GM23338 (cell line): ENCODE results near the gene TAF3. TPM values are rescaled to one million over a fixed set of nuclear protein-coding genes. Genes with fewer than 3 reads are reported as not detected.

Experiments used
- ATAC-seq: fragments of 200-7000 bp; cut with Tn5 transposase; 3 replicates; pipeline ENCODE4 v1.9.1; 2020
- DNase-seq: peaks from one replicate; pipeline ENCODE4 v3.0.0-alpha.2; 2015; ENCODE audit warnings: low spot score
- H2AFZ ChIP-seq: fragments of 200-600 bp; sonication (generic); 2 replicates; pipeline ENCODE4 v1.8.0; 2016; ENCODE audit warnings: antibody characterized with exemption, mild to moderate bottlenecking, moderate library complexity
- H3F3A ChIP-seq: fragments of 200-600 bp; sonication (generic); replicated peaks from 2 replicates; pipeline ENCODE4 v1.8.0; 2017; ENCODE audit warnings: antibody characterized with exemption, mixed run types, low read depth
- H3K27ac ChIP-seq: fragments of 200-600 bp; sonication (generic); 2 replicates; pipeline ENCODE4 v1.6.1; 2016; ENCODE audit warnings: low read depth
- H3K27me3 ChIP-seq: fragments of 200-600 bp; sonication (generic); 2 replicates; pipeline ENCODE4 v1.8.0; 2016; ENCODE audit warnings: mild to moderate bottlenecking, mixed run types, moderate library complexity; ENCODE audit not compliant: insufficient read depth
- H3K36me3 ChIP-seq: fragments of 200-600 bp; sonication (generic); 2 replicates; pipeline ENCODE4 v1.8.0; 2016; ENCODE audit warnings: mild to moderate bottlenecking; ENCODE audit not compliant: insufficient read depth
- H3K4me1 ChIP-seq: fragments of 200-600 bp; sonication (generic); 2 replicates; pipeline ENCODE4 v1.8.0; 2016; ENCODE audit warnings: mild to moderate bottlenecking, moderate library complexity; ENCODE audit not compliant: insufficient read depth
- H3K4me2 ChIP-seq: fragments of 200-600 bp; sonication (generic); 2 replicates; pipeline ENCODE4 v1.7.1; 2017; ENCODE audit warnings: mixed run types
- H3K4me3 ChIP-seq: fragments of 200-600 bp; sonication (generic); 2 replicates; pipeline ENCODE4 v1.6.1; 2016; ENCODE audit warnings: mixed run types
- H3K79me2 ChIP-seq: fragments of 200-600 bp; sonication (generic); replicated peaks from 2 replicates; pipeline ENCODE4 v1.8.0; 2017; ENCODE audit warnings: mild to moderate bottlenecking; ENCODE audit not compliant: insufficient read depth
- H3K9me2 ChIP-seq: fragments of 200-600 bp; sonication (generic); 2 replicates; pipeline ENCODE4 v1.8.0; 2017; ENCODE audit not compliant: insufficient read depth
- H4K20me1 ChIP-seq: fragments of 200-600 bp; sonication (generic); replicated peaks from 2 replicates; pipeline ENCODE4 v1.8.0; 2017; ENCODE audit warnings: mild to moderate bottlenecking; ENCODE audit not compliant: insufficient read depth
- H3K27ac Mint-ChIP-seq: 2 replicates; pipeline ENCODE4 v1.8.0; 2020; ENCODE audit warnings: inconsistent platforms, mild to moderate bottlenecking, moderate library complexity, mixed read lengths
- H3K27me3 Mint-ChIP-seq: 3 replicates; pipeline ENCODE4 v1.8.0; 2022; ENCODE audit warnings: low read depth, mild to moderate bottlenecking, moderate library complexity, mixed read lengths, inconsistent platforms; ENCODE audit not compliant: insufficient read depth, poor library complexity
- H3K36me3 Mint-ChIP-seq: 3 replicates; pipeline ENCODE4 v1.8.0; 2021; ENCODE audit warnings: low read depth, mild to moderate bottlenecking, inconsistent platforms, moderate library complexity, mixed read lengths
- H3K4me1 Mint-ChIP-seq: 3 replicates; pipeline ENCODE4 v1.8.0; 2020; ENCODE audit warnings: mild to moderate bottlenecking, inconsistent platforms, mixed read lengths
- H3K4me3 Mint-ChIP-seq: 3 replicates; pipeline ENCODE4 v1.8.0; 2021; ENCODE audit warnings: moderate library complexity, mild to moderate bottlenecking, inconsistent platforms, mixed read lengths
- H3K9me3 Mint-ChIP-seq: 3 replicates; pipeline ENCODE4 v1.8.0; 2020; ENCODE audit warnings: moderate library complexity, mild to moderate bottlenecking, inconsistent platforms, mixed read lengths
- STAT1 ChIP-seq: IDR thresholded peaks from one replicate; pipeline ENCODE4 v1.6.1; 2016; ENCODE audit warnings: antibody characterized with exemption; ENCODE audit not compliant: unreplicated experiment
- polyA plus RNA-seq: library from polyadenylated mRNA; unstranded; fragments of >200 nt; fragmentation: Nextera tagmentation; extraction: Ambion mirVana; gene quantifications from 2 replicates; pipeline ENCODE4 v1.2.1, GENCODE V29; 2016
- total RNA-seq: library from RNA; depleted of rRNA; stranded (reverse); fragments of >200 nt; shearing (Covaris generic); gene quantifications from 2 replicates; pipeline ENCODE4 v1.2.3, GENCODE V29; 2014
- TF ChIP-seq, protein P1 (sequence below): fragments of 250-450 bp; sonication (Bioruptor Pico); IDR thresholded peaks from 2 replicates; pipeline ENCODE4 v1.5.0; 2020; ENCODE audit warnings: mild to moderate bottlenecking, moderate library complexity
- TF ChIP-seq, protein P2 (sequence below): IDR thresholded peaks from one replicate; pipeline ENCODE4 v1.6.1; 2018; ENCODE audit warnings: antibody characterized with exemption; ENCODE audit not compliant: unreplicated experiment
- TF ChIP-seq, protein P3 (sequence below): IDR thresholded peaks from 2 replicates; pipeline ENCODE4 v1.6.1; 2016; ENCODE audit warnings: antibody characterized with exemption

The TAF3 gene
- total and polyA plus RNA-seq, 2 experiments from 2014 or later: 6.4 to 15.2 TPM

GRCh38 chr10:7862121-7862514 is 43.8 kb downstream of the TAF3 start:
- Histone ChIP-seq H3K36me3 (peaks cover 6% of the 10 kb centered on the region; the same call in 1 of the 2 replicates), H3K4me2 (no peak overlapping the region), H3K79me2 (peaks cover 39% of the 10 kb centered on the region), H3F3A (no peaks in the 10 kb centered on the region), H3K9me2 (no peaks in the 10 kb centered on the region; the same call in 1 of the 2 replicates), H3K27ac (no peak overlapping the region), H3K27me3 (no peaks in the 10 kb centered on the region), H4K20me1 (0 out of 2 replicates have a peak, but pooled peaks cover 5% of the 10 kb centered on the region), H3K4me3 (no peak overlapping the region), H3K4me1 (no peaks in the 10 kb centered on the region), H2AFZ (no peak overlapping the region)
- Mint-ChIP-seq H3K36me3 (peaks cover 31% of the 10 kb centered on the region; the same call in 2 of the 3 replicates), H3K9me3 (peaks cover 30% of the 10 kb centered on the region), H3K27ac (no peak overlapping the region), H3K4me3 (no peak overlapping the region), H3K27me3 (peaks cover 7% of the 10 kb centered on the region), H3K4me1 (no peaks in the 10 kb centered on the region; the same call in 2 of the 3 replicates)
- TF ChIP-seq, protein P1, sequence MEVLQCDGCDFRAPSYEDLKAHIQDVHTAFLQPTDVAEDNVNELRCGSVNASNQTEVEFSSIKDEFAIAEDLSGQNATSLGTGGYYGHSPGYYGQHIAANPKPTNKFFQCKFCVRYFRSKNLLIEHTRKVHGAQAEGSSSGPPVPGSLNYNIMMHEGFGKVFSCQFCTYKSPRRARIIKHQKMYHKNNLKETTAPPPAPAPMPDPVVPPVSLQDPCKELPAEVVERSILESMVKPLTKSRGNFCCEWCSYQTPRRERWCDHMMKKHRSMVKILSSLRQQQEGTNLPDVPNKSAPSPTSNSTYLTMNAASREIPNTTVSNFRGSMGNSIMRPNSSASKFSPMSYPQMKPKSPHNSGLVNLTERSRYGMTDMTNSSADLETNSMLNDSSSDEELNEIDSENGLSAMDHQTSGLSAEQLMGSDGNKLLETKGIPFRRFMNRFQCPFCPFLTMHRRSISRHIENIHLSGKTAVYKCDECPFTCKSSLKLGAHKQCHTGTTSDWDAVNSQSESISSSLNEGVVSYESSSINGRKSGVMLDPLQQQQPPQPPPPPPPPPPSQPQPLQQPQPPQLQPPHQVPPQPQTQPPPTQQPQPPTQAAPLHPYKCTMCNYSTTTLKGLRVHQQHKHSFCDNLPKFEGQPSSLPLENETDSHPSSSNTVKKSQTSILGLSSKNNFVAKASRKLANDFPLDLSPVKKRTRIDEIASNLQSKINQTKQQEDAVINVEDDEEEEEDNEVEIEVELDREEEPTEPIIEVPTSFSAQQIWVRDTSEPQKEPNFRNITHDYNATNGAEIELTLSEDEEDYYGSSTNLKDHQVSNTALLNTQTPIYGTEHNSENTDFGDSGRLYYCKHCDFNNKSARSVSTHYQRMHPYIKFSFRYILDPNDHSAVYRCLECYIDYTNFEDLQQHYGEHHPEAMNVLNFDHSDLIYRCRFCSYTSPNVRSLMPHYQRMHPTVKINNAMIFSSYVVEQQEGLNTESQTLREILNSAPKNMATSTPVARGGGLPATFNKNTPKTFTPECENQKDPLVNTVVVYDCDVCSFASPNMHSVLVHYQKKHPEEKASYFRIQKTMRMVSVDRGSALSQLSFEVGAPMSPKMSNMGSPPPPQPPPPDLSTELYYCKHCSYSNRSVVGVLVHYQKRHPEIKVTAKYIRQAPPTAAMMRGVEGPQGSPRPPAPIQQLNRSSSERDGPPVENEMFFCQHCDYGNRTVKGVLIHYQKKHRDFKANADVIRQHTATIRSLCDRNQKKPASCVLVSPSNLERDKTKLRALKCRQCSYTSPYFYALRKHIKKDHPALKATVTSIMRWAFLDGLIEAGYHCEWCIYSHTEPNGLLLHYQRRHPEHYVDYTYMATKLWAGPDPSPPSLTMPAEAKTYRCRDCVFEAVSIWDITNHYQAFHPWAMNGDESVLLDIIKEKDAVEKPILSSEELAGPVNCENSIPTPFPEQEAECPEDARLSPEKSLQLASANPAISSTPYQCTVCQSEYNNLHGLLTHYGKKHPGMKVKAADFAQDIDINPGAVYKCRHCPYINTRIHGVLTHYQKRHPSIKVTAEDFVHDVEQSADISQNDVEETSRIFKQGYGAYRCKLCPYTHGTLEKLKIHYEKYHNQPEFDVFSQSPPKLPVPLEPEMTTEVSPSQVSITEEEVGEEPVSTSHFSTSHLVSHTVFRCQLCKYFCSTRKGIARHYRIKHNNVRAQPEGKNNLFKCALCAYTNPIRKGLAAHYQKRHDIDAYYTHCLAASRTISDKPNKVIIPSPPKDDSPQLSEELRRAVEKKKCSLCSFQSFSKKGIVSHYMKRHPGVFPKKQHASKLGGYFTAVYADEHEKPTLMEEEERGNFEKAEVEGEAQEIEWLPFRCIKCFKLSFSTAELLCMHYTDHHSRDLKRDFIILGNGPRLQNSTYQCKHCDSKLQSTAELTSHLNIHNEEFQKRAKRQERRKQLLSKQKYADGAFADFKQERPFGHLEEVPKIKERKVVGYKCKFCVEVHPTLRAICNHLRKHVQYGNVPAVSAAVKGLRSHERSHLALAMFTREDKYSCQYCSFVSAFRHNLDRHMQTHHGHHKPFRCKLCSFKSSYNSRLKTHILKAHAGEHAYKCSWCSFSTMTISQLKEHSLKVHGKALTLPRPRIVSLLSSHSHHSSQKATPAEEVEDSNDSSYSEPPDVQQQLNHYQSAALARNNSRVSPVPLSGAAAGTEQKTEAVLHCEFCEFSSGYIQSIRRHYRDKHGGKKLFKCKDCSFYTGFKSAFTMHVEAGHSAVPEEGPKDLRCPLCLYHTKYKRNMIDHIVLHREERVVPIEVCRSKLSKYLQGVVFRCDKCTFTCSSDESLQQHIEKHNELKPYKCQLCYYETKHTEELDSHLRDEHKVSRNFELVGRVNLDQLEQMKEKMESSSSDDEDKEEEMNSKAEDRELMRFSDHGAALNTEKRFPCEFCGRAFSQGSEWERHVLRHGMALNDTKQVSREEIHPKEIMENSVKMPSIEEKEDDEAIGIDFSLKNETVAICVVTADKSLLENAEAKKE (CRISPR knock-in tag): no peak
- no peak for TF ChIP-seq STAT1
- TF ChIP-seq, protein P2, sequence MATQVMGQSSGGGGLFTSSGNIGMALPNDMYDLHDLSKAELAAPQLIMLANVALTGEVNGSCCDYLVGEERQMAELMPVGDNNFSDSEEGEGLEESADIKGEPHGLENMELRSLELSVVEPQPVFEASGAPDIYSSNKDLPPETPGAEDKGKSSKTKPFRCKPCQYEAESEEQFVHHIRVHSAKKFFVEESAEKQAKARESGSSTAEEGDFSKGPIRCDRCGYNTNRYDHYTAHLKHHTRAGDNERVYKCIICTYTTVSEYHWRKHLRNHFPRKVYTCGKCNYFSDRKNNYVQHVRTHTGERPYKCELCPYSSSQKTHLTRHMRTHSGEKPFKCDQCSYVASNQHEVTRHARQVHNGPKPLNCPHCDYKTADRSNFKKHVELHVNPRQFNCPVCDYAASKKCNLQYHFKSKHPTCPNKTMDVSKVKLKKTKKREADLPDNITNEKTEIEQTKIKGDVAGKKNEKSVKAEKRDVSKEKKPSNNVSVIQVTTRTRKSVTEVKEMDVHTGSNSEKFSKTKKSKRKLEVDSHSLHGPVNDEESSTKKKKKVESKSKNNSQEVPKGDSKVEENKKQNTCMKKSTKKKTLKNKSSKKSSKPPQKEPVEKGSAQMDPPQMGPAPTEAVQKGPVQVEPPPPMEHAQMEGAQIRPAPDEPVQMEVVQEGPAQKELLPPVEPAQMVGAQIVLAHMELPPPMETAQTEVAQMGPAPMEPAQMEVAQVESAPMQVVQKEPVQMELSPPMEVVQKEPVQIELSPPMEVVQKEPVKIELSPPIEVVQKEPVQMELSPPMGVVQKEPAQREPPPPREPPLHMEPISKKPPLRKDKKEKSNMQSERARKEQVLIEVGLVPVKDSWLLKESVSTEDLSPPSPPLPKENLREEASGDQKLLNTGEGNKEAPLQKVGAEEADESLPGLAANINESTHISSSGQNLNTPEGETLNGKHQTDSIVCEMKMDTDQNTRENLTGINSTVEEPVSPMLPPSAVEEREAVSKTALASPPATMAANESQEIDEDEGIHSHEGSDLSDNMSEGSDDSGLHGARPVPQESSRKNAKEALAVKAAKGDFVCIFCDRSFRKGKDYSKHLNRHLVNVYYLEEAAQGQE: no peak
- TF ChIP-seq, protein P3, sequence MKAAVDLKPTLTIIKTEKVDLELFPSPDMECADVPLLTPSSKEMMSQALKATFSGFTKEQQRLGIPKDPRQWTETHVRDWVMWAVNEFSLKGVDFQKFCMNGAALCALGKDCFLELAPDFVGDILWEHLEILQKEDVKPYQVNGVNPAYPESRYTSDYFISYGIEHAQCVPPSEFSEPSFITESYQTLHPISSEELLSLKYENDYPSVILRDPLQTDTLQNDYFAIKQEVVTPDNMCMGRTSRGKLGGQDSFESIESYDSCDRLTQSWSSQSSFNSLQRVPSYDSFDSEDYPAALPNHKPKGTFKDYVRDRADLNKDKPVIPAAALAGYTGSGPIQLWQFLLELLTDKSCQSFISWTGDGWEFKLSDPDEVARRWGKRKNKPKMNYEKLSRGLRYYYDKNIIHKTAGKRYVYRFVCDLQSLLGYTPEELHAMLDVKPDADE: no peak
- no peak for DNase-seq
- no peak for ATAC-seq
